ENCODE results near the gene CDKN2C.
"Not testable (repeated sequence)": the region's sequence is repeated elsewhere in the genome, so short reads cannot be mapped to it uniquely, and the experiment has no call there.

The CDKN2C gene

DNA sequence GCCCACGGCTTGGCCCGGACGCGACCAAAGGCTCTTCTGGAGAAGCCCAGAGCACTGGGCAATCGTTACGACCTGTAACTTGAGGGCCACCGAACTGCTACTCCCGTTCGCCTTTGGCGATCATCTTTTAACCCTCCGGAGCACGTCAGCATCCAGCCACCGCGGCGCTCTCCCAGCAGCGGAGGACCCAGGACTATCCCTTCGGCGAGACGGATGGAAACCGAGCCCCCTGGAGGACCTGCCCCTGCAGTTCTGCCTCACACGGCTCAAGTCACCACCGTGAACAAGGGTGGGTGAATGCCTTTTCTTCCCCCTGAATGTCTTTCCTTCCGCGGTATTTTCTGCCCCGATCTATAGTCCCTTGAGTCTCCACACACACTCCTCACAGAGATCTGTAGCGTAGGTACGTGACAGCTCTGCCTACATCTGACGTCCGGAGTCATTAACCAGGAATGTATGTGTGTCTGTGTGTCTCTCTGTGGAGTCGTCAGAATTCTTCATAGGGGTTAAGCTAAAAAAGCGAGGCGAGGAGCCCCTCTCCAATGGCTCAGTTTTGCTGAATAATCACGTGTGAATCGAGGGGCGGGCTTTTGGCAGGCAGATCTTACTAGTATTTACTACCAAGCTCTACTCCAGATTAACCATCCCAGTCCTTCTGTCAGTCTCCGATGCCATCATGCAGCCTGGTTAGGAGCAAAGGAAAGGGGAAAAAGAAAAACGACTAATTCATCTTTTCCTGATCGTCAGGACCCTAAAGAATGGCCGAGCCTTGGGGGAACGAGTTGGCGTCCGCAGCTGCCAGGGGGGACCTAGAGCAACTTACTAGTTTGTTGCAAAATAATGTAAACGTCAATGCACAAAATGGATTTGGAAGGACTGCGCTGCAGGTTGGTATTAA, at the start of gene CDKN2C:
TSS of gene CDKN2C (plus strand) at position 635 of the 898 bp plus-strand sequence. CDS start at position 759, 124 bp downstream.
- DNase-seq, result peak; percentile 94

DNA sequence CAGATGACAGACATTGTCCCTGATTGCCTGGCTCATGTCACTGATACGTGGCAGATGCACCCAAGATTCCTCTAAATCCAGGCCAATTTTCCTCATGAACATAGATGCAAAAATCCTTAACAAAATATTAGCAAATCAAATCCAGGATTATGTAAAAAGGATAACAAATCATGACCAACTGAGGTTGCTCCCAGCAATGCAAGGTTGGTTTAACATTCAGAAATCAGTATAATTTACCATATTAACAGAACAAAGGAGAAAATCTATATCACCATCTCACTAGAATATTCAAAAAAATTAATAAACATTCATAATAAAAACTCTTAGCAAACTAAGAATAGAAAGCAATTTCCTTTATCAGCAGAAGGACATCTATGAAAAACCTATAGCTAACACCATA, 49.6 kb upstream of the CDKN2C start:
- DNase-seq, result no peak

DNA sequence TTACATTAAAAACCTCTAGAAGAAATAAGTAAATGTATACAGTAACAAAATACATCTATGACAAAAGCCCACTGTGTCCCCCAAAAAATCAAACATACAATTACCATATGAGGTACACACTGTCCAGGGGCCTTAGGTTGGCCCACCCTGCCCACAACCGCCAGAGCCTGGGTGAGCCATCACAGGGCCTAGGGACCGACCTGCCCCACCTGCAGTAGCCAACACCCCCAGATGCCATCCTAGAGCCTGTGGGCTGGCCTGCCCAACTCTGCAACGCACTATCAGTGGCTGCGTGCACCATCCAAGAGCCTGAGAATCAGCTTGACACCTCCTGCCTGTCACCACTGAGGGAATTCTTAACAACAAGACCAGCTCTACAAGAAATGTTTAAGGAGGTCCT, 49.0 kb upstream of the CDKN2C start:
- DNase-seq, result no peak

DNA sequence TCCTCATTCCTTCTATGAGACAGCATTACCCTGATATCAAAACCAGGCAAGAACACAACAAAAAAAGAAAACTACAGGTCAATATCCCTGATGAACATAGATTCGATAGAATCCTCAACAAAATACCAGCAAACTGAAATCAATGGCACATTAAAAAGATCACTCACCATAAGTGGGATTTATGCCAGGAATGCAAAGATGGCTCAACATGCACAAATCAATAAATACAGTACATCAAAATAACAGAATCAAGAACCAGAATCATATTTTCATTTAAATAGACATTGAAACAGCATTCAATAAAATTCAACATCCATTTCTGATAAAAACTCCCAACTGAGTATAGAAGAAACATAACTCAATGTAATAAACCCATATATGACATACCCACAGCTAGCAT, 46.5 kb upstream of the CDKN2C start:
- DNase-seq, result no peak

DNA sequence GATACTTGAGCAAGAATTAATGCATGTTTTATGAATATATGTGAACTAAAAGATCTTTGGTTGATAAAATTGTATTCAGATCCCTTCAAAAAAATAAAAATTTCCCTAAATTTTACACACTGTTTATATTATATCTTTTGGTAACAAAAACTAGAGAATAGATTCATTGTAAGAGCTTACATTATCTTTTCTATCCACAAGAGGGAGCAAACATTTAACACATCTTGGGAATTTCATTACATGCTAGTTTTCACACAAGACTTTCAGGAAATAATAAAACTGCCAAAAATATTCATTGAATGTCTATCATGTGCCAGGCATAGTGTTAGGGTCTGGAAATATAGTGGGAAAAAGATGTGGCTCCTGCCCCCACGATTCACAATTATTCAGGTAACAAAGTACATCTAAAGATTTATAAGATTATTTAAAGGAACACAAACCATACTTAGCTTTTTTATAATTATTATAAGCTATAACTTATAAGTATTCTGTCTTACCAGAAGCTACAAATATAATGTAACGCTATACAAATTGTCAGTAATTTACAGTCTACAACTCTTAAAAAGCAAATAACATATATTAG, 40.6 kb upstream of the CDKN2C start:
- DNase-seq, result no peak

DNA sequence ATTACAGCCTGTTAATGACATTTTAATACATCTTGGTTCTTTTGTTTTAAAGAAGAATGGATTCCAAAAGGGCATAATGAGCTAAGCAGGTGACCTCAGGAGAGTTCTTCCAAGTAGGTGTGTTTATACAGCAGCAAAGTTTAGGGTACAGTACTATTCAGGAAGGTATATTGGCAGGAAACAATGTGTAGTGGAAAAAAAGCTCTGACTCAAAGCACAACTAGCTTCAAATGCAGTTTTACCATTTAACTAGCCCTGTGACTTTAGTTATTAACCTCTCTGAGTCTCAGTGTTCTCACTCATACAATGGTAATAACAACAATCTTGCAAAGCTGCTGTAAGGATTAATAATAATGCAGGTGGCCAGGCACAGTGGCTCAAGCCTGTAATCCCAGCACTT, 39.9 kb upstream of the CDKN2C start:
- no peak for DNase-seq

DNA sequence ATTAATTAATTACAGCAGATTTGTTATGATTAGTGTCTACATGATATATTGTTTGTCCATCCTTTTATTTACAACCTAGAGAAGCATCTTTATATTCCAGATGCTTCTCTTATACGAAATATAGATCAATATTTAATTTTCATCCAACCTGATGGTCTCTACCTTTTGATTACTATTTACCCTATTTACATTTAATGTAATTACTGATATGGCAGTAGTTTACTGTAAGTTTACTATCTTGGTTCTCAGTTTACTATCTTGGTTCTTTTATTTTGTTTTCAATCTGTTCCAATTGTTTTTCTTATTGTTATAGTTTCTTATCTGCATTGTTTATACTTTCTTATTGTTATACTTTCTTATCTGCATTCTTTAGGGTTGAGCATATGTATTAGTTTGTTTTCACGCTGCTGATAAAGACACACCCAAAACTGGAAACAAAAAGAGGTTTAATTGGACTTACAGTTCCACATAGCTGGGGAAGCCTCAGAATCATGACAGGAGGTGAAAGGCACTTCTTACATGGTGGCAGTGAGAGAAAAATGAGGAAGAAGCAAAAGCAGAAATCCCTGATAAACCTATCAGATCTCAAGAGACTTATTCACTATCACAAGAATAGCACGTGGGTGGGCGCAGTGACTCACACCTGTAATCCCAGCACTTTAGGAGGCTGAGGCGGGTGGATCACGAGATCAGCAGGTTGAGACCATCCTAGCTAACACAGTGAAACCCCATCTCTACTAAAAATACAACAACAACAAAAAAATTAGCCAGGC, 38.9 kb upstream of the CDKN2C start:
- peak; percentile 36 for DNase-seq

DNA sequence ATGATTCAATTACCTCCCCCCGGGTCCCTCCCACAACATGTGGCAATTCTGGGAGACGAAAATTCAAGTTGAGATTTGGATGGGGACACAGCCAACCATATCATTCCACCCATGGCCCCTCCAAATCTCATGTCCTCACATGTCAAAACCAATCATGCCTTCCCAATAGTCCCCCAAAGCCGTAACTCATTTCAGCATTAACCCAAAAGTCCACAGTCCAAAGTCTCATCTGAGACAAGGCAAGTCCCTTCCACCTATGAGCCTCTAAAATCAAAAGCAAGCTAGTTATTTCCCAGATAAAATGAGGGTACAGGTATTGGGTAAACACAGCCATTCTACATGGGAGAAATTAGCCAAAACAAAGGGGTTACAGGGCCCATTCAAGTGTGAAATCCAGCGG, 38.0 kb upstream of the CDKN2C start:
- not testable (repeated sequence) for DNase-seq

DNA sequence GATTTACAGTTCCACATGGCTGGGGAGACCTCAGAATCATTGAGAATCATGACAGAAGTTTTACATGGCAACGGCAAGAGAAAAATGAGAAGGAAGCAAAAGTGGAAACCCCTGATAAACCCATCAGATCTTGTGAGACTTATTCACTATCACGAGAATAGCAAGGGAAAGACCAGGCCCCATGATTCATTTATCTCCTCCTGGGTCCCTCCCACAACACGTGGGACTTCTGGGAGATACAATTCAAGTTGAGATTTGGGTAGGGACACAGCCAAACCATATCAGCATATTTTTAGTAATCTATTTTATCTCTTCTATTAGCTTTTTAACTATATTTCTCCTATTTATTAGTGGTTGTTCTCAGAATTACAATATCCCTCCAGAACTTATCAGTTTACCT, 36.3 kb upstream of the CDKN2C start:
- DNase-seq, result not testable (repeated sequence)

DNA sequence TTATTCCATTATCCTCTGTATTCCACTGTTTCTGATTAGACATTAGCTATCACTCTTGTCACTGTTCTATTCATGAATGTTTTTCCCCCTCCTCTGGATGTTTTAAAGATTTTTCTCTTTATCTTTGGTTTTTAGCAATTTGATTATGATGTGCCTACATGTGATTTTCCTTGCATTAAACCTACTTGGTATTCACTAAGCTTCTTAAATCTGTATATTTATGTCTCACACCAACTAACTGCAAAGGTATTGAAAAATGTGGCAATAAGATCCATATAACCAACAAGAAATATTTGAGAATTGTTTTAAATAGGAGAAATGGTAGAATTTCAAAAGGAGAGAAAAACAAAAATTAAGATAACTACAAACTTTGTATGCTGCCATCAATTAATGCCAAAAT, 35.2 kb upstream of the CDKN2C start:
- DNase-seq, result no peak

DNA sequence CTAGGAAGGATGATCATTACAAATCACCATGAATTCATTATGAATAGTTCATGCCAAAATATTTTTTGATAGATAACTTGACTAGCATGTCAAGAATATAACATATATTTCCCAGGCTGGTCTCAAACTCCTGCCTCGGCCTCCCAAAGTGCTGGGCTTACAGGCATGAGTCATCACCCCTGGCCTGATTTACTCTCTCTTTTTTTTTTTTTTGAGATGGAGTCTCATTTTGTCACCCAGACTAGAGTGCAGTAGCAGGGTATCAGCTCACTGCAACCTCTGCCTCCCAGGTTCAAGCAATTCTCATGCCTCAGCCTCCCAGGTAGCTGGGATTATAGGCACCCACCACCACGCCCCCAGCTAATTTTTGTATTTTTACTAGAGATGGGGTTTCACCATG, 34.8 kb upstream of the CDKN2C start:
- not testable (repeated sequence) for DNase-seq

DNA sequence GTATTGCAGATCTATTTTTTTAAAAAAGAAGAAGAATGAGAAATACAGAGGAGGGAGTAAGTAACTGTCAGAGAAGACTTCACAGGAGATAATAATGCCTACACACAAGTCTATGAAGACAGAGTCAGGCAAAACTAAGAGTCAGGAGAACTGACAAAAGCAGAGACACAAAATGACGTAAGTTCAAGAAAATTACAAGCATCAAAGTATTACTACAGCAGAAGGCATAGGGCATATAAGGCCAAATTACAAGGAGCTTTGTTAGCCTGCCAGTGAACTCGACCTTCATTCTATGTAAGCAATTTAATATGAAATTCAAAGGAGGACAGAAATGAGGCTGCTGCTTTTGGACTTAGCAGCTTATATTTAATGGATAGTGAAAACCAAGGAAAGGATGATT, 33.7 kb upstream of the CDKN2C start:
- DNase-seq, result no peak

DNA sequence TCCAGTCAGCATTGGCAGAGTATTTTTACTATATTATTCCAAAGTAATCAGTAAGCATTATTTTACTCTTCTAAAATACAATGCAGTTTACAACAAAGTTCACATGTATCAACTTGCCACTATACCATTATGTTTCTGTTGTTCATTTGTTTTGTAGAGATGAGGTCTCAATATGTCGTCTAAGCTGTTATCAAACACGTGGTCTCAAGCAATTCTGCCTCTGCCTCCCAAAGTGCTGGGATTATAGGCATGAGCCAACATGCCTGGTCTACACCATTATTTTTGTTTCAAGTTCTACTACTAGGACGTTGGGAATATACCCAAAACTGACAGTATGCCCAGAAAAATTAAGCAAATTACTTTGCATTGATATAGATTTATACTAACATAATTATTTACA, 29.8 kb upstream of the CDKN2C start:
- no peak for DNase-seq

DNA sequence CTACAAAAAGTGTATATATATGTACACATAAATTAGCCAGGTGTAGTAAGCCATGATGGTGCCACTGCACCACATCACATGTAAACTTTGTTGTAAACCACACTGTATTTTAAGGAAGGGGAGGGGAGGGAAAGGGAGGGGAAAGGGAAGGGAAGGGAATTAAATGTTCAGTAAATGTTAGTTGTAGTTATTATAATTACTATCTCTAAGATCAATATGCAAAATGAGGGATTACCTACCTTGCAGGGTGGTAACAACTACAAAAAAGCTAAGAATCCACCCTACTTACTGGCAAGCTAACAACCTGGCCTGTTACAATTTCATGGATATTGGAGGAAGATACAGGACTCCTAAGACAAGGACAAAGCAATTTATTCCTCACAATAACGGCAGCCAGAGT, 27.7 kb upstream of the CDKN2C start:
- no peak for DNase-seq

DNA sequence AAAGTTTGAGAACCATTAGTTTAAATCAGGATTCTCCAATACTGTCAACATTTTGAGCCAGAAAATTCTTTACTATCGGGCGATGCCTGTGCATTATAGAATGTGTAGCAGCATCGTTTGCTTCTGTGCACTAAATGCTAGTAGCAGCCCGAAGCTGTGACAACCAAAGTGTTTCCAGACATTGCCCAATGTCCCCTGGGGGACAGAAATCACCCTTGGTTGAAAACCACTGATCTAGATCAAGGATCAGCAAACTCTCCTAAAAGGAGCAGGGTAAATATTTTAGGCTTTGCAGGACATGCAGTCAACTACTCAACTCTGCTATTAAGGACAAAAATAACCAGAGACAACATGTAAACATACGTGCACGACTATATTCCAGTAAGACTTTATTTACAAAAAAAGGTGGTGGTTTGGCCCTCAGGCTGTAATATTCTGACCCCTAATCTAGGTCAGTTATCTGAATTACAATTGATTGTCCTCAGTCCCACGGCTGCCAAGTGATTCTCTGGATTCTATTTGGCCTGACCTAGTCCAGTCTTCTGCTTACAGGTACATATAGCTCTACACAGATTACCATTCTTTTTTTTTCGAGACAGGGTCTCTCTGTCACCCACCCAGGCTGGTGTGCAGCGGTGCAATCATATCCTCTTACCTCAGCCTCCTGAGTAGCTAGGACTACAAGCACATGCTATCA, 20.6 kb upstream of the CDKN2C start:
- DNase-seq, result no peak

DNA sequence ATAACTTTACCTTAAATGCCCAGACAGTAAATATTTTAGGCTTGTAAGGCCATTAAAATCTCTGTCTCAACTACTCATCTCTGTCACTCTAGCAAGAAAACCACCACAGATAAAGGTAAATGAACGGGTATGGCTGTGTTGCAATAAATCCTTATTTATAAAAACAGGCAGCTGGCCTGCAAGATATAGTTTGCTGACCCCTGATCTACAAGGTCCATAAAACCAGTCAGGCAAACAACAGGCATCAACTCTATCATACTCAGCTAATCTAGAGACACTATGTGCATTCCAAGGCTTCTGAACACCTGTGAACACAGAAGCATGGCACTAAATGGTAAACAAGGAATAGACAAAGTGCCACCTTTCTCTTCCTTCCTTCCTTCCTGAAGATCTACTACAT, 19.6 kb upstream of the CDKN2C start:
- no peak for DNase-seq

DNA sequence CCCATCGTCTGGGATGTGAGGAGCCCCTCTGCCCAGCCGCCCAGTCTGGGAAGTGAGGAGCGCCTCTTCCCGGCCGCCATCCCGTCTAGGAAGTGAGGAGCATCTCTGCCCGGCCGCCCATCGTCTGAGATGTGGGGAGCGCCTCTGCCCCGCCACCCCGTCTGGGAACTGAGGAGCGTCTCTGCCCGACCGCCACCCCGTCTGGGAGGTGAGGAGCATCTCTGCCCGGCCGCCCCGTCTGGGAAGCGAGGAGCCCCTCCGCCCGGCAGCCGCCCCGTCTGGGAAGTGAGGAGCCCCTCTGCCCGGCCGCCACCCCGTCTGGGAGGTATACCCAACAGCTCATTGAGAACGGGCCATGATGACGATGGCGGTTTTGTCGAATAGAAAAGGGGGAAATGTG, 17.5 kb upstream of the CDKN2C start:
- not testable (repeated sequence) for DNase-seq

DNA sequence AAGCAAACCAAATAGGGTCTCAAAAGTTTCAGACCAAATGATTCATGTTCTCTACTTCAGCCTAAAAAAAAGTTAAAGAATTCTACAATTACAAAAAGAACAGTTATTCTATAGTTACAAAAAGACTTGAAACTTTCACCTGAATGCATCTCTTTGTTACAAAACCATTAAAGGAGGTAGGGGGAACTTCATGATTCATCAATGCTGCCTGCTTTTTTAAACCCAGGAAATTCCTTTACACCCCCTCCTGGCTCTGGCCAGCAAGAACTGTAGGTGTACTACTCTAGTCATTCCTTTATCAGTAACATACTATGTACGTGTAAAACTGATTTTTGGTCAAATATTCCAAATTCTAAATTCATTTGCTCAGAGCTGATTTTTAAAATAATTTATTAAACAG, 14.9 kb upstream of the CDKN2C start:
- DNase-seq, result no peak

DNA sequence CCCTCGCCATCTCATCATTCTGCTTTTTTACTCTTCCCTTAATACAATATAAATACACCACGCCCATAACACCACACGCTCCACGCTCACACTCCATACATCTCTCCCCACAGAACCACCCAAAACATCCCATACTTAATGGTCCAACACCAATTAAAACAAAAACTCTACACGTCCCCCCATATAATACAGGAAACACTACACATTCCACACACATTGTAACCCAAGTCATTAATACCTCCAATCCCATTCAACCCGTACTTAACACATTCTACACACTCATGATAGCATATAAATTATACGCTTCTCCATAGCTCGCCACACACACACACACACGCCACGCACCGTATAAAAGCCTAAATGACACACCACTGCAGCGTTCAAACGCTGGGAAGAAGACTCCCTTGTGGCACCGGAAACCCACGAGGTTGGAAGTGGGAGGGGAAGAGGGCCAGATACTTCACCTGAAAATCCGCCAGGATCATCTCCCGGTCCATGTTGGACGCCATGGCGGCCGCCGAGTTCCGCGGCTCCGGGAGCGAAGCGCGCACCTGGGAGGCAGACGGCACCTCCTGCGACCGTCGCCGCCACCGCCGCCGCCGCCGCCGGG, 10.6 kb upstream of the CDKN2C start:
- no peak for DNase-seq

DNA sequence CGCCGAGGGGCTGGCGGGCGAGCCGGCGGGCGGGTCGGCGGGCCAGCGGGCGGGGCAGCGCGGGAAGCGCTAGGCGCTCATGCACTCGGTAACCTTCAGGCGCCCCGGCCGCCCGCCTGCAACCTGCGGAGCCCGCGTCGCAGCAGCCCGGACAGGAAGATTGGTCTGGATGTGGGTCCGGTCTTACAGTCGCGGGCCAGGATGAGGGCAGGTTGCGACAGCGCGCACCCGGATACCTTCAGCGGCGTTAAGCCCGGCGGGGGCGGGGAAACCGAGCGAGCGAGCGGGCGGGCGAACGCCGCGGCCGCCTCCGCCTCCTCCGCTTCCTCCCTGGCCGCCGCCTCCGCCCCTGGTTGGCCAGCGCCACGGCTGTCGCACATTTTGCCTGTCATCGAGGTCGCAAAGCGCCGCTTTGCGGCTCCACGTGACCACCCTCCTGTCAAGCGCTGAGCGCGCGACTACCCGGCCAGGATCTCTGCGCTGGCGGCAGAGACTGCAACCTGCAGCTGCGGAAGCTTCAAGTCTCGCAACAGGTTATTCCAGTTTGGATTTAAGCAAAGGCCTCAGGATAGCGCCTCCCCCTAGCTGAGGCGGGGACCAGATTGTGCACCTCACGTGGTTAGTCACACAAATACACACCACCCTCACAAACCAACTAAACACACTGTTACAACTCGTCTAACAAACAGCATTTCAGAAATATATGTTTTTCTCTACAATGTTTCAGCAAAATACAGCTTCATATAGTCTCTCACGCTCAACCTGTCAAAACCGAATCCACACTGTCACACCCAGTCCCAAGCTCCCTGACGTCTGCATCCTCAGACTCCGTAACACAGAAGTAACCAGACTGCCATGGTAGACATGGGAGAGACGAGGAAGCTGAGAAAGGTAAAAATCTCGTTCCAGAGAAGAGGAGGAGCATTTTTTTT, 9.9 kb upstream of the CDKN2C start, which contains the start of gene FAF1:
TSS of gene FAF1 (minus strand) at position 355 of the 932 bp plus-strand sequence. CDS start 456 bp downstream, outside the sequence.
- peak; percentile 99 for DNase-seq

DNA sequence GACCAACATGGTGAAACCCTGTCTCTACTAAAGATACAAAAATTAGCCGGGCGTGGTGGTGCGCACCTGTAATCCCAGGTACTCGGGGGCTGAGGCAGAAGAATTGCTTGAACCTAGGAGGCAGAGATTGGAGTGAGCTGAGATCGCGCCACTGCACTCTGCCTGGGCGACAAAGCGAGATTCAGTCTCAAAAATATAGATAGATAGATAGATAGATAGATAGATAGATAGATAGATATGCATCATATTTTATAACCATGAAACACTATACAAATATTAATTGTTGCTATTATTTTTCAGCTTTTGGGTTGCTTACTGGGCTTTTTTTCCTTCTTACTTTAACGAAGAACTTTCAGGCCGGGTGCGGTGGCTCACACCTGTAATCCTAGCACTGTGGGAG, 5.2 kb upstream of the CDKN2C start:
- DNase-seq, result no peak

Data from NCI-H226 (cell line).